Measurements from ENCODE around the gene CD300A.

CD300A gene

GRCh38 chr17:74523308-74523707 is 56.9 kb downstream of the CD300A start:
- no peaks in the 10 kb centered on the region for H3K36me3 ChIP-seq (ENCODE audit: insufficient read depth, low read length)
- H3K4me3 ChIP-seq (ENCODE audit: low read length) = no peak overlapping the region
- no peak overlapping the region for H3K9ac ChIP-seq (ENCODE audit: low read depth, low read length)
- no peak overlapping the region for H3K27ac ChIP-seq (ENCODE audit: low read depth, low read length)
- no peaks in the 10 kb centered on the region for H3K4me1 ChIP-seq (ENCODE audit: insufficient read depth, low read length)
- H3K9me3 ChIP-seq (ENCODE audit: insufficient read depth, low read depth, low read length) = no peaks in the 10 kb centered on the region
- 89% methylated on average over 3 of the region's 3 CpGs for WGBS
- H3K27me3 ChIP-seq (ENCODE audit: insufficient read depth, low read length) = no peaks in the 10 kb centered on the region; the same call in none of the 2 replicates

- H3K36me3 ChIP-seq (ENCODE audit: insufficient read depth, low read length) = no peaks in the 10 kb centered on the region
- H3K27me3 ChIP-seq (ENCODE audit: insufficient read depth, low read length) = no peaks in the 10 kb centered on the region; the same call in none of the 2 replicates
- 93% methylated on average over 11 of the region's 11 CpGs for WGBS
- H3K4me1 ChIP-seq (ENCODE audit: insufficient read depth, low read length) = no peaks in the 10 kb centered on the region
- no peak overlapping the region for H3K9ac ChIP-seq (ENCODE audit: low read depth, low read length)
- H3K9me3 ChIP-seq (ENCODE audit: insufficient read depth, low read depth, low read length) = no peaks in the 10 kb centered on the region
- H3K27ac ChIP-seq (ENCODE audit: low read depth, low read length) = no peak overlapping the region
- no peak overlapping the region for H3K4me3 ChIP-seq (ENCODE audit: low read length)
These were observed 58.4 kb downstream of the CD300A start for GRCh38 chr17:74524653-74525464.

GRCh38 chr17:74525465-74525725 is 59.0 kb downstream of the CD300A start:
- Histone ChIP-seq H3K36me3 (ENCODE audit: insufficient read depth, low read length) (no peaks in the 10 kb centered on the region), H3K27me3 (ENCODE audit: insufficient read depth, low read length) (peaks cover 4% of the 10 kb centered on the region), H3K4me3 (ENCODE audit: low read length) (no peak overlapping the region), H3K4me1 (ENCODE audit: insufficient read depth, low read length) (no peaks in the 10 kb centered on the region), H3K9me3 (ENCODE audit: insufficient read depth, low read depth, low read length) (no peaks in the 10 kb centered on the region), H3K27ac (ENCODE audit: low read depth, low read length) (no peak overlapping the region), H3K9ac (ENCODE audit: low read depth, low read length) (no peak overlapping the region)
- whole genome bisulfite sequencing = 100% methylated on average over 1 of the region's 1 CpG

GRCh38 chr17:74525781-74526288 is 59.4 kb downstream of the CD300A start:
- 93% methylated on average over 14 of the region's 14 CpGs for WGBS

GRCh38 chr17:74526681-74527080 is 60.2 kb downstream of the CD300A start:
- WGBS = 76% methylated on average over 3 of the region's 3 CpGs
- H3K9me3 ChIP-seq (ENCODE audit: insufficient read depth, low read depth, low read length) = no peaks in the 10 kb centered on the region
- no peaks in the 10 kb centered on the region for H3K4me1 ChIP-seq (ENCODE audit: insufficient read depth, low read length)
- H3K4me3 ChIP-seq (ENCODE audit: low read length) = no peak overlapping the region
- H3K9ac ChIP-seq (ENCODE audit: low read depth, low read length) = no peak overlapping the region
- no peaks in the 10 kb centered on the region for H3K36me3 ChIP-seq (ENCODE audit: insufficient read depth, low read length)
- H3K27ac ChIP-seq (ENCODE audit: low read depth, low read length) = no peak overlapping the region
- peaks cover 4% of the 10 kb centered on the region for H3K27me3 ChIP-seq (ENCODE audit: insufficient read depth, low read length)

More at GRCh38 chr17:74525781-74526288, 59.4 kb downstream of the CD300A start:
- Histone ChIP-seq H3K9me3 (ENCODE audit: insufficient read depth, low read depth, low read length) (no peaks in the 10 kb centered on the region), H3K4me1 (ENCODE audit: insufficient read depth, low read length) (no peaks in the 10 kb centered on the region), H3K9ac (ENCODE audit: low read depth, low read length) (no peak overlapping the region), H3K27ac (ENCODE audit: low read depth, low read length) (no peak overlapping the region), H3K36me3 (ENCODE audit: insufficient read depth, low read length) (no peaks in the 10 kb centered on the region), H3K27me3 (ENCODE audit: insufficient read depth, low read length) (peaks cover 4% of the 10 kb centered on the region), H3K4me3 (ENCODE audit: low read length) (no peak overlapping the region)

GRCh38 chr17:74527081-74527480 is 60.6 kb downstream of the CD300A start:
- no peaks in the 10 kb centered on the region for H3K36me3 ChIP-seq (ENCODE audit: insufficient read depth, low read length)
- no peaks in the 10 kb centered on the region for H3K4me1 ChIP-seq (ENCODE audit: insufficient read depth, low read length)
- no peaks in the 10 kb centered on the region for H3K9me3 ChIP-seq (ENCODE audit: insufficient read depth, low read depth, low read length)
- peaks cover 4% of the 10 kb centered on the region for H3K27me3 ChIP-seq (ENCODE audit: insufficient read depth, low read length)
- WGBS = 94% methylated on average over 5 of the region's 5 CpGs
- H3K4me3 ChIP-seq (ENCODE audit: low read length) = no peak overlapping the region
- no peak overlapping the region for H3K9ac ChIP-seq (ENCODE audit: low read depth, low read length)
- H3K27ac ChIP-seq (ENCODE audit: low read depth, low read length) = no peak overlapping the region

GRCh38 chr17:74527756-74528155 is 61.3 kb downstream of the CD300A start:
- Histone ChIP-seq H3K4me1 (ENCODE audit: insufficient read depth, low read length) (no peaks in the 10 kb centered on the region; the same call in 1 of the 2 replicates), H3K4me3 (ENCODE audit: low read length) (no peak overlapping the region), H3K36me3 (ENCODE audit: insufficient read depth, low read length) (no peaks in the 10 kb centered on the region), H3K9ac (ENCODE audit: low read depth, low read length) (no peak overlapping the region), H3K27ac (ENCODE audit: low read depth, low read length) (no peak overlapping the region), H3K27me3 (ENCODE audit: insufficient read depth, low read length) (peaks cover 4% of the 10 kb centered on the region), H3K9me3 (ENCODE audit: insufficient read depth, low read depth, low read length) (no peaks in the 10 kb centered on the region)
- WGBS = 93% methylated on average over 8 of the region's 8 CpGs

GRCh38 chr17:74528491-74529199 is 62.2 kb downstream of the CD300A start:
- Histone ChIP-seq H3K4me3 (ENCODE audit: low read length) (no peak overlapping the region), H3K4me1 (ENCODE audit: insufficient read depth, low read length) (no peaks in the 10 kb centered on the region; the same call in 1 of the 2 replicates), H3K36me3 (ENCODE audit: insufficient read depth, low read length) (no peaks in the 10 kb centered on the region), H3K9me3 (ENCODE audit: insufficient read depth, low read depth, low read length) (no peaks in the 10 kb centered on the region), H3K27me3 (ENCODE audit: insufficient read depth, low read length) (peaks cover 4% of the 10 kb centered on the region), H3K9ac (ENCODE audit: low read depth, low read length) (no peak overlapping the region), H3K27ac (ENCODE audit: low read depth, low read length) (no peak overlapping the region)
- WGBS = 88% methylated on average over 8 of the region's 8 CpGs

GRCh38 chr17:74529243-74529642 is 62.8 kb downstream of the CD300A start:
- no peak overlapping the region for H3K4me3 ChIP-seq (ENCODE audit: low read length)
- H3K9ac ChIP-seq (ENCODE audit: low read depth, low read length) = no peak overlapping the region
- H3K27me3 ChIP-seq (ENCODE audit: insufficient read depth, low read length) = peaks cover 4% of the 10 kb centered on the region
- H3K9me3 ChIP-seq (ENCODE audit: insufficient read depth, low read depth, low read length) = no peaks in the 10 kb centered on the region
- no peaks in the 10 kb centered on the region; the same call in 1 of the 2 replicates for H3K4me1 ChIP-seq (ENCODE audit: insufficient read depth, low read length)
- WGBS = 91% methylated on average over 5 of the region's 5 CpGs
- H3K27ac ChIP-seq (ENCODE audit: low read depth, low read length) = no peak overlapping the region
- no peaks in the 10 kb centered on the region for H3K36me3 ChIP-seq (ENCODE audit: insufficient read depth, low read length)

GRCh38 chr17:74530831-74531150 is 64.4 kb downstream of the CD300A start:
- Histone ChIP-seq H3K4me3 (ENCODE audit: low read length) (no peak overlapping the region), H3K9me3 (ENCODE audit: insufficient read depth, low read depth, low read length) (0 out of 2 replicates have a peak, but pooled peaks cover 2% of the 10 kb centered on the region), H3K27me3 (ENCODE audit: insufficient read depth, low read length) (peaks cover 4% of the 10 kb centered on the region), H3K9ac (ENCODE audit: low read depth, low read length) (no peak overlapping the region), H3K4me1 (ENCODE audit: insufficient read depth, low read length) (no peaks in the 10 kb centered on the region; the same call in 1 of the 2 replicates), H3K36me3 (ENCODE audit: insufficient read depth, low read length) (no peaks in the 10 kb centered on the region), H3K27ac (ENCODE audit: low read depth, low read length) (no peak overlapping the region)
- WGBS = 93% methylated on average over 5 of the region's 5 CpGs

- Histone ChIP-seq H3K9ac (ENCODE audit: low read depth, low read length) (no peak within 1 kb of the TSS), H3K4me1 (ENCODE audit: insufficient read depth, low read length) (no peaks in the 10 kb centered on the region; the same call in 1 of the 2 replicates), H3K9me3 (ENCODE audit: insufficient read depth, low read depth, low read length) (0 out of 2 replicates have a peak, but pooled peaks cover 2% of the 10 kb centered on the region), H3K4me3 (ENCODE audit: low read length) (no peak within 1 kb of the TSS), H3K36me3 (ENCODE audit: insufficient read depth, low read length) (no peaks in the 10 kb centered on the region), H3K27ac (ENCODE audit: low read depth, low read length) (no peak within 1 kb of the TSS), H3K27me3 (ENCODE audit: insufficient read depth, low read length) (peaks cover 4% of the 10 kb centered on the region; the same call in 1 of the 2 replicates)
- 92% methylated on average over 9 of the region's 10 CpGs for WGBS
These were observed 64.9 kb downstream of the CD300A start, which contains the start of gene CD300LB for GRCh38 chr17:74531231-74531761. Gene CD300LB, minus strand, starts transcription at chr17:74531475. Its CDS starts 125 bp downstream, at chr17:74531350.
